Measurements from ENCODE around the gene HCLS1. TPM values are rescaled to one million over a fixed set of nuclear protein-coding genes. Genes with fewer than 3 reads are reported as not detected.

HCLS1 gene
- polyA plus RNA-seq, 1 donor (not counting 4 experiments of a cell fraction or from before 2014, with no cell fraction given), result 0.10 TPM

DNA sequence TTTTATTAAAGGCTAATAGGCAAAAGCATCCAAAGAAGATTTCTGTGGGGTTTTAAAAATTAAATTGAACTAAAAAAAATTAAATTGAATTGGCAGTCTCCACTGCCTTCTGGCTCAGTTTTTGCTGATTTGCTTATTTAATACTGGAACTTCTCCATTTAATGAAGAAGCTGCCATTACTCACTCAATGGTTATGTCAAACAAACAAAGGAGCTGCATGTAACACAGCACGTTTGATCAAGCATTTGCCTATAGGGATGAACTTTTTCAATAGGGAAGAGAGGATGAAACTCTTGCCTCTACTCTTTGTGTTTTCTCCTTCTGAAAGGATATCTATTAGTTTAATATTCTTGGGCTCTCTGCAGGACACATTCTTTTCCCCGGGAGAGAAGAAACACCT is 4.8 kb upstream of the HCLS1 start:
- H3K9me1 ChIP-seq (ENCODE audit: control insufficient read depth, extremely low read depth, insufficient read depth, low read length), result no peaks in the 10 kb centered on the region
- H3K36me3 ChIP-seq (ENCODE audit: control insufficient read depth in 2 of 2, extremely low read depth in 1 of 2, insufficient read depth in 2 of 2, low read length in 2 of 2), result peaks cover 25 to 27% of the 10 kb centered on the region in 2 experiments
- no peak overlapping the region for H3K4me3 ChIP-seq (ENCODE audit: control insufficient read depth in 2 of 3, extremely low read depth in 1 of 3, insufficient read depth in 2 of 3, low read depth in 1 of 3, low read length in 3 of 3)
- H4K20me1 ChIP-seq (ENCODE audit: control insufficient read depth, extremely low read depth, insufficient read depth, low read length), result no peaks in the 10 kb centered on the region
- no peaks in the 10 kb centered on the region for H3K27me3 ChIP-seq (ENCODE audit: control insufficient read depth, extremely low read depth, insufficient read depth, low read length)
- FAIRE-seq (no peak), DNase-seq (ENCODE audit: low read depth, low spot score) (no peak)
- H3K9ac ChIP-seq (ENCODE audit: control insufficient read depth, extremely low read depth, insufficient read depth, low read length), result no peak overlapping the region
- TF ChIP-seq CTCF (optimal IDR thresholded peaks at IDR 0.05 in 1 of 3, IDR thresholded peaks at IDR 0.05 in 1 of 3, conservative IDR thresholded peaks at IDR 0.05 in 1 of 3; ENCODE audit: extremely low read depth in 1 of 3, insufficient read depth in 2 of 3, low read length in 3 of 3) (no peak), EZH2 (IDR thresholded peaks at IDR 0.05; ENCODE audit: low read length) (no peak)
- no peak overlapping the region for H2AFZ ChIP-seq (ENCODE audit: control insufficient read depth, low read length)
- dilution Hi-C loops (cut with MboI; ENCODE audit: extremely low pct_ligation_motif_present, low sequenced_read_pairs), result no loop called here
- H3K79me2 ChIP-seq (ENCODE audit: control insufficient read depth, insufficient read depth, low read length), result no peaks in the 10 kb centered on the region
- no peaks in the 10 kb centered on the region for H3K9me3 ChIP-seq (ENCODE audit: control insufficient read depth, low read depth, low read length)
- H3K27ac ChIP-seq (ENCODE audit: control insufficient read depth, insufficient read depth, low read length), result no peak overlapping the region
- H3K4me1 ChIP-seq (ENCODE audit: control insufficient read depth, extremely low read depth, insufficient read depth, low read length), result peaks cover 10% of the 10 kb centered on the region
- no peak overlapping the region for H3K4me2 ChIP-seq (ENCODE audit: control insufficient read depth, extremely low read depth, insufficient read depth, low read depth, low read length)

GRCh38 chr3:121663171-121663847 is 2.6 kb upstream of the HCLS1 start:
- no peaks in the 10 kb centered on the region for H3K9me1 ChIP-seq (ENCODE audit: control insufficient read depth, extremely low read depth, insufficient read depth, low read length)
- H3K4me3 ChIP-seq (ENCODE audit: control insufficient read depth in 2 of 3, extremely low read depth in 1 of 3, insufficient read depth in 2 of 3, low read depth in 1 of 3, low read length in 3 of 3), result no peak overlapping the region
- peaks cover 20 to 22% of the 10 kb centered on the region in 2 experiments for H3K36me3 ChIP-seq (ENCODE audit: control insufficient read depth in 2 of 2, extremely low read depth in 1 of 2, insufficient read depth in 2 of 2, low read length in 2 of 2)
- no peak overlapping the region for H2AFZ ChIP-seq (ENCODE audit: control insufficient read depth, low read length)
- no peaks in the 10 kb centered on the region for H3K27me3 ChIP-seq (ENCODE audit: control insufficient read depth, extremely low read depth, insufficient read depth, low read length)
- DNase-seq (ENCODE audit: low read depth, low spot score) (no peak), FAIRE-seq (no peak)
- no peak overlapping the region for H3K27ac ChIP-seq (ENCODE audit: control insufficient read depth, insufficient read depth, low read length)
- dilution Hi-C loops (cut with MboI; ENCODE audit: extremely low pct_ligation_motif_present, low sequenced_read_pairs), result no loop called here
- H3K9me3 ChIP-seq (ENCODE audit: control insufficient read depth, low read depth, low read length), result no peaks in the 10 kb centered on the region
- no peaks in the 10 kb centered on the region for H3K79me2 ChIP-seq (ENCODE audit: control insufficient read depth, insufficient read depth, low read length)
- H3K4me1 ChIP-seq (ENCODE audit: control insufficient read depth, extremely low read depth, insufficient read depth, low read length), result peaks cover 10% of the 10 kb centered on the region
- H3K9ac ChIP-seq (ENCODE audit: control insufficient read depth, extremely low read depth, insufficient read depth, low read length), result no peak overlapping the region
- no peak overlapping the region for H3K4me2 ChIP-seq (ENCODE audit: control insufficient read depth, extremely low read depth, insufficient read depth, low read depth, low read length)
- TF ChIP-seq CTCF (optimal IDR thresholded peaks at IDR 0.05 in 1 of 3, IDR thresholded peaks at IDR 0.05 in 1 of 3, conservative IDR thresholded peaks at IDR 0.05 in 1 of 3; ENCODE audit: extremely low read depth in 1 of 3, insufficient read depth in 2 of 3, low read length in 3 of 3), result no peak
- no peak for TF ChIP-seq EZH2 (IDR thresholded peaks at IDR 0.05; ENCODE audit: low read length)
- H4K20me1 ChIP-seq (ENCODE audit: control insufficient read depth, extremely low read depth, insufficient read depth, low read length), result no peaks in the 10 kb centered on the region

Measured in keratinocyte (primary cell).